KMS-11 (cell line): ENCODE data around the gene CPNE6.
"Not testable (repeated sequence)": the region's sequence is repeated elsewhere in the genome, so short reads cannot be mapped to it uniquely, and the experiment has no call there.

Experiments
- H2AFZ ChIP-seq: fragments of 200-600 bp; sonication (generic); 2 replicates; pipeline ENCODE4 v1.6.1; 2016; ENCODE audit warnings: antibody characterized with exemption, mixed run types, low read depth
- H3K27ac ChIP-seq: fragments of 200-600 bp; sonication (generic); 2 replicates; pipeline ENCODE4 v1.6.1; 2016; ENCODE audit warnings: mild to moderate bottlenecking, mixed run types
- H3K27me3 ChIP-seq: fragments of 200-600 bp; sonication (generic); 2 replicates; pipeline ENCODE4 v1.6.1; 2017; ENCODE audit warnings: mild to moderate bottlenecking, low read depth, mixed run types, moderate library complexity; ENCODE audit not compliant: insufficient read depth
- H3K36me3 ChIP-seq: fragments of 200-600 bp; sonication (generic); 2 replicates; pipeline ENCODE4 v1.6.1; 2017; ENCODE audit warnings: mild to moderate bottlenecking, mixed run types; ENCODE audit not compliant: insufficient read depth
- H3K4me1 ChIP-seq: fragments of 200-600 bp; sonication (generic); 2 replicates; pipeline ENCODE4 v1.6.1; 2016; ENCODE audit warnings: mild to moderate bottlenecking, low read depth, mixed run types; ENCODE audit not compliant: poor library complexity, severe bottlenecking
- H3K4me2 ChIP-seq: fragments of 200-600 bp; sonication (generic); 2 replicates; pipeline ENCODE4 v1.7.0; 2016; ENCODE audit warnings: mild to moderate bottlenecking, mixed run types
- H3K4me3 ChIP-seq: fragments of 200-600 bp; sonication (generic); IDR thresholded peaks from 2 replicates; pipeline ENCODE4 v1.6.1; 2017; ENCODE audit warnings: low read depth, low read length, mixed read lengths; ENCODE audit not compliant: insufficient read depth
- H3K79me2 ChIP-seq: fragments of 200-600 bp; sonication (generic); 2 replicates; pipeline ENCODE4 v1.6.1; 2016; ENCODE audit warnings: low read depth, mixed run types; ENCODE audit not compliant: insufficient read depth
- H3K9ac ChIP-seq: fragments of 200-600 bp; sonication (generic); 2 replicates; pipeline ENCODE4 v1.6.1; 2016; ENCODE audit warnings: mild to moderate bottlenecking, mixed run types
- H4K20me1 ChIP-seq: fragments of 200-600 bp; sonication (generic); 2 replicates; pipeline ENCODE4 v1.6.1; 2016; ENCODE audit warnings: mild to moderate bottlenecking, mixed run types; ENCODE audit not compliant: insufficient read depth
- TF ChIP-seq, protein P1 (sequence below): fragments of 200-600 bp; sonication (generic); conservative IDR thresholded peaks from 2 replicates; pipeline ENCODE4 v1.6.1; 2017; ENCODE audit warnings: low read depth, mild to moderate bottlenecking, antibody characterized with exemption, low read length, moderate library complexity, mixed read lengths

The CPNE6 gene

DNA sequence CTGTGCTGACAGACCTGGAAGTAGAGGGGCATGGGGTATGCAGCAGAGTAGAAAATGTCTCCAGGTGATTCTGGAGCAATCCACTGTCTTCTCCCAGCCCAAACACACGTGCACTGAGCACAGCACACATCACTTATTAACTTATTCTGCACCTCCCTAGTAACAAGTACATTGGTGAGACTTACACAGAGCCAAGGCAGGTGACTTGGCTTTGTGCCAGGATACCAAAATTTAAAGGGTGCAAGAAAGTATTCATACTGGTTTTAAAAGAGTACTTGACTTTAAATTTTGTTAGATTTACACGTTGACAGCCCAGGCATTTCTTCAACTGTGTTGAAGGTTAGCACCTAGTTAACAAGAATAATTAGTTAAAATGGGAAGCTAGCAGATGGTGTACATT is 30.7 kb upstream of the CPNE6 start:
- TF ChIP-seq, protein P1, sequence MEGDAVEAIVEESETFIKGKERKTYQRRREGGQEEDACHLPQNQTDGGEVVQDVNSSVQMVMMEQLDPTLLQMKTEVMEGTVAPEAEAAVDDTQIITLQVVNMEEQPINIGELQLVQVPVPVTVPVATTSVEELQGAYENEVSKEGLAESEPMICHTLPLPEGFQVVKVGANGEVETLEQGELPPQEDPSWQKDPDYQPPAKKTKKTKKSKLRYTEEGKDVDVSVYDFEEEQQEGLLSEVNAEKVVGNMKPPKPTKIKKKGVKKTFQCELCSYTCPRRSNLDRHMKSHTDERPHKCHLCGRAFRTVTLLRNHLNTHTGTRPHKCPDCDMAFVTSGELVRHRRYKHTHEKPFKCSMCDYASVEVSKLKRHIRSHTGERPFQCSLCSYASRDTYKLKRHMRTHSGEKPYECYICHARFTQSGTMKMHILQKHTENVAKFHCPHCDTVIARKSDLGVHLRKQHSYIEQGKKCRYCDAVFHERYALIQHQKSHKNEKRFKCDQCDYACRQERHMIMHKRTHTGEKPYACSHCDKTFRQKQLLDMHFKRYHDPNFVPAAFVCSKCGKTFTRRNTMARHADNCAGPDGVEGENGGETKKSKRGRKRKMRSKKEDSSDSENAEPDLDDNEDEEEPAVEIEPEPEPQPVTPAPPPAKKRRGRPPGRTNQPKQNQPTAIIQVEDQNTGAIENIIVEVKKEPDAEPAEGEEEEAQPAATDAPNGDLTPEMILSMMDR, result no peak
- Histone ChIP-seq H3K79me2 (no peaks in the 10 kb centered on the region), H4K20me1 (no peaks in the 10 kb centered on the region), H3K27ac (no peak overlapping the region), H3K27me3 (no peaks in the 10 kb centered on the region), H3K4me2 (no peak overlapping the region), H3K36me3 (no peaks in the 10 kb centered on the region), H3K9ac (no peak overlapping the region), H3K4me1 (no peaks in the 10 kb centered on the region), H3K4me3 (no peak overlapping the region), H2AFZ (no peak overlapping the region)

DNA sequence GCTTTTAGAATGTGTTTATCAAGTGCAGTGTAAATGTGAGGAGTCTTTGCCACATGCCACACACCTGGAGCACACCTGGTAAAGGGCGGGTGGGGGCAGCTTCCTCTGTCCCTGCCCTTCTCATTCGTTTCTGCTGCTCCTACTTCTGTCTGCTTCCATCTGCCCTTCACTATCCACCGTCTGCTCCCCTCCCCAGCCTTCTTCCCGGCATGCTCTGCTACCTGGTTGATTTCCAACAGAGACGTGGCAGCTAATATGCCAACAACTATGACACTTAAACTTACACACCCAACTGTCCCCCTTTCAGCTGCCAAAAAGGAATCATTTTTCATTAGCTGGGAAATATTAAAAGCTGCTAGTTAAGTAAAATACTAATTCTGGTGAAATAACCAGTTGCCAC is 28.6 kb upstream of the CPNE6 start:
- Histone ChIP-seq H4K20me1 (no peaks in the 10 kb centered on the region), H3K9ac (no peak overlapping the region), H3K27ac (no peak overlapping the region), H3K79me2 (no peaks in the 10 kb centered on the region), H3K4me3 (no peak overlapping the region), H3K4me2 (no peak overlapping the region), H2AFZ (no peak overlapping the region), H3K4me1 (no peaks in the 10 kb centered on the region), H3K36me3 (no peaks in the 10 kb centered on the region), H3K27me3 (no peaks in the 10 kb centered on the region)
- TF ChIP-seq, protein P1, result no peak

- not testable (repeated sequence) for H3K4me1 ChIP-seq, H3K4me3 ChIP-seq, H3K9ac ChIP-seq, H3K27me3 ChIP-seq, H3K27ac ChIP-seq, H4K20me1 ChIP-seq, H2AFZ ChIP-seq, H3K36me3 ChIP-seq, H3K79me2 ChIP-seq, H3K4me2 ChIP-seq
Observed at GRCh38 chr14:24049002-24049401, 22.4 kb upstream of the CPNE6 start.

- not testable (repeated sequence) for H3K4me1 ChIP-seq, H3K9ac ChIP-seq, H4K20me1 ChIP-seq, H2AFZ ChIP-seq, H3K4me3 ChIP-seq, H3K4me2 ChIP-seq, H3K79me2 ChIP-seq, H3K36me3 ChIP-seq, H3K27ac ChIP-seq
- peaks cover 16% of the 10 kb centered on the region; the same call in 1 of the 2 replicates for H3K27me3 ChIP-seq
Observed at GRCh38 chr14:24050753-24051152, 20.6 kb upstream of the CPNE6 start.

GRCh38 chr14:24051176-24051788 is 20.1 kb upstream of the CPNE6 start:
- Histone ChIP-seq H3K27ac (no peak overlapping the region), H3K4me2 (peak overlapping the region; percentile 57), H3K36me3 (no peaks in the 10 kb centered on the region), H2AFZ (peak overlapping the region; percentile 71), H3K27me3 (peaks cover 16% of the 10 kb centered on the region; the same call in 1 of the 2 replicates), H3K79me2 (no peaks in the 10 kb centered on the region), H3K4me3 (no peak overlapping the region), H4K20me1 (no peaks in the 10 kb centered on the region), H3K9ac (peak overlapping the region; percentile 37; the same call in 1 of the 2 replicates), H3K4me1 (no peaks in the 10 kb centered on the region)
- TF ChIP-seq, protein P1, result no peak
